Keratinocyte (primary cell): ENCODE results near the gene PRR22.

Experiments
- EZH2 ChIP-seq: IDR thresholded peaks from one replicate; pipeline ENCODE4 v1.6.1; 2012; ENCODE audit warnings: inconsistent platforms, mild to moderate bottlenecking, low read length, moderate library complexity
- TF ChIP-seq, protein P1 (sequence below), 3 experiments: IDR thresholded peaks in 1 of 3; conservative IDR thresholded peaks in 1 of 3; optimal IDR thresholded peaks in 1 of 3; 2 replicates in 2 of 3; 3 replicates in 1 of 3; pipeline versions ENCODE3 to v1.5.1; 2011; ENCODE audit warnings: low read length in 3 of 3, mild to moderate bottlenecking in 3 of 3, moderate library complexity in 2 of 3, control low read depth in 1 of 3, inconsistent platforms in 1 of 3; ENCODE audit not compliant: insufficient read depth in 2 of 3; ENCODE audit errors: extremely low read depth in 1 of 3

GRCh38 chr19:5832061-5832460, 47.5 kb upstream of the PRR22 start:
- TF ChIP-seq, protein P1, sequence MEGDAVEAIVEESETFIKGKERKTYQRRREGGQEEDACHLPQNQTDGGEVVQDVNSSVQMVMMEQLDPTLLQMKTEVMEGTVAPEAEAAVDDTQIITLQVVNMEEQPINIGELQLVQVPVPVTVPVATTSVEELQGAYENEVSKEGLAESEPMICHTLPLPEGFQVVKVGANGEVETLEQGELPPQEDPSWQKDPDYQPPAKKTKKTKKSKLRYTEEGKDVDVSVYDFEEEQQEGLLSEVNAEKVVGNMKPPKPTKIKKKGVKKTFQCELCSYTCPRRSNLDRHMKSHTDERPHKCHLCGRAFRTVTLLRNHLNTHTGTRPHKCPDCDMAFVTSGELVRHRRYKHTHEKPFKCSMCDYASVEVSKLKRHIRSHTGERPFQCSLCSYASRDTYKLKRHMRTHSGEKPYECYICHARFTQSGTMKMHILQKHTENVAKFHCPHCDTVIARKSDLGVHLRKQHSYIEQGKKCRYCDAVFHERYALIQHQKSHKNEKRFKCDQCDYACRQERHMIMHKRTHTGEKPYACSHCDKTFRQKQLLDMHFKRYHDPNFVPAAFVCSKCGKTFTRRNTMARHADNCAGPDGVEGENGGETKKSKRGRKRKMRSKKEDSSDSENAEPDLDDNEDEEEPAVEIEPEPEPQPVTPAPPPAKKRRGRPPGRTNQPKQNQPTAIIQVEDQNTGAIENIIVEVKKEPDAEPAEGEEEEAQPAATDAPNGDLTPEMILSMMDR (optimal IDR thresholded peaks at IDR 0.05 in 1 of 3, IDR thresholded peaks at IDR 0.05 in 1 of 3, conservative IDR thresholded peaks at IDR 0.05 in 1 of 3; ENCODE audit: extremely low read depth in 1 of 3, insufficient read depth in 2 of 3, low read length in 3 of 3) = no peak
- TF ChIP-seq EZH2 = no peak
